GM12864 (cell line): ENCODE results near the gene FZR1.
A peak's percentile ranks its signal among the peaks of the same experiment; 100 is the strongest.

Experiments
- DNase-seq: peaks from one replicate; pipeline ENCODE4 v3.0.0-alpha.2; 2011; ENCODE audit warnings: low read depth
- H3K4me3 ChIP-seq: 2 replicates; pipeline ENCODE4 v1.5.1; 2011; ENCODE audit warnings: mild to moderate bottlenecking, low read depth, low read length, control low read depth
- TF ChIP-seq, protein P1 (sequence below): IDR thresholded peaks from 2 replicates; pipeline ENCODE4 v1.5.1; 2011; ENCODE audit warnings: low read depth, mild to moderate bottlenecking, moderate library complexity, low read length, control low read depth, inconsistent platforms; ENCODE audit errors: missing control alignments

Gene FZR1

GRCh38 chr19:3521104-3521445 is 15.0 kb downstream of the FZR1 start:
- no peak for DNase-seq

DNA sequence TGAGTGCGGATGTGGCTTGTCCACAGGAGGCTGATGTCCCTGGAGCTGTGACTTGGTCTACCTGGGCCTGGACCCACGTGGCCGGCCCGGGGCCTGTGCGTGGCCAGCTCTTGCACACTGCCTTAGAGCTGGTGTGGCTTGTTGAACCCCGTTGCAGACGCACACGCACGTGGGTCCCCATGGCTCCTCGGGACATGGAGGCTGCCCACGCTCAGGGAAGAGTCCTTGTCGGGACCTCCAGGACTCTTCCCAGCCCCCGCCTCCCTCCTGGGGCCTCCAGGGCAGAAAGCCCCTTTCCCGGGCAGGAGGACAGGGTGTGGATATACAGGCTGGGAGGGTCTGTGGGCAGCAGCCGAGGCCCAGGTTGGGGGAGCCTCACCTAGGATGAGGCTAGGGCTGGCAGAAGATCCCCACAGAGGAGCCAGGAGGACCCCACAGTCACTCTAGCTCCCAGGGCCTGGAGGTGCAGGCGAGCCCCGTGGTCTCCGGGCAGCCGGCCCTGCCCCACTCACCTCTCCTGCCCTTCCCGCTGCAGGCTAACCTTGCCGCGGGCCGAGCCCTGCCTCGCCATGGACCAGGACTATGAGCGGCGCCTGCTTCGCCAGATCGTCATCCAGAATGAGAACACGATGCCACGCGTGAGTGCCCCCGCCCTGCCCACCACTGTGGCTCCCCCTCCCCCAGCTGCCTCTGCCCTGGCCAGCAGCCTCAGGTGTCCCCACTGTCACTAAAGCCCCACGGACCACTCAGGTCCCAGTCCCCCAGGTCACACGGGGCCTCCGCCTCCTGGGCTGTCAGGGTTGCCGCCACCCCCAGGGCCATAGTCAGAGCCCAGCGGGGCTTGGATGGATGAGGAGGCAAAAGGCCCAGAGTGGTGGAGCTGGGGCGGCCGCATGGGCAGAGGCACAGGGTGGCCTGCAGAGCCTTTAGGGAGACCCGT is 16.6 kb downstream of the FZR1 start:
- DNase-seq = no peak
- H3K4me3 ChIP-seq = no peak overlapping the region
- TF ChIP-seq, protein P1, sequence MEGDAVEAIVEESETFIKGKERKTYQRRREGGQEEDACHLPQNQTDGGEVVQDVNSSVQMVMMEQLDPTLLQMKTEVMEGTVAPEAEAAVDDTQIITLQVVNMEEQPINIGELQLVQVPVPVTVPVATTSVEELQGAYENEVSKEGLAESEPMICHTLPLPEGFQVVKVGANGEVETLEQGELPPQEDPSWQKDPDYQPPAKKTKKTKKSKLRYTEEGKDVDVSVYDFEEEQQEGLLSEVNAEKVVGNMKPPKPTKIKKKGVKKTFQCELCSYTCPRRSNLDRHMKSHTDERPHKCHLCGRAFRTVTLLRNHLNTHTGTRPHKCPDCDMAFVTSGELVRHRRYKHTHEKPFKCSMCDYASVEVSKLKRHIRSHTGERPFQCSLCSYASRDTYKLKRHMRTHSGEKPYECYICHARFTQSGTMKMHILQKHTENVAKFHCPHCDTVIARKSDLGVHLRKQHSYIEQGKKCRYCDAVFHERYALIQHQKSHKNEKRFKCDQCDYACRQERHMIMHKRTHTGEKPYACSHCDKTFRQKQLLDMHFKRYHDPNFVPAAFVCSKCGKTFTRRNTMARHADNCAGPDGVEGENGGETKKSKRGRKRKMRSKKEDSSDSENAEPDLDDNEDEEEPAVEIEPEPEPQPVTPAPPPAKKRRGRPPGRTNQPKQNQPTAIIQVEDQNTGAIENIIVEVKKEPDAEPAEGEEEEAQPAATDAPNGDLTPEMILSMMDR = no peak

More at GRCh38 chr19:3521104-3521445, 15.0 kb downstream of the FZR1 start:
- TF ChIP-seq, protein P1 = no peak
- H3K4me3 ChIP-seq = no peak overlapping the region

DNA sequence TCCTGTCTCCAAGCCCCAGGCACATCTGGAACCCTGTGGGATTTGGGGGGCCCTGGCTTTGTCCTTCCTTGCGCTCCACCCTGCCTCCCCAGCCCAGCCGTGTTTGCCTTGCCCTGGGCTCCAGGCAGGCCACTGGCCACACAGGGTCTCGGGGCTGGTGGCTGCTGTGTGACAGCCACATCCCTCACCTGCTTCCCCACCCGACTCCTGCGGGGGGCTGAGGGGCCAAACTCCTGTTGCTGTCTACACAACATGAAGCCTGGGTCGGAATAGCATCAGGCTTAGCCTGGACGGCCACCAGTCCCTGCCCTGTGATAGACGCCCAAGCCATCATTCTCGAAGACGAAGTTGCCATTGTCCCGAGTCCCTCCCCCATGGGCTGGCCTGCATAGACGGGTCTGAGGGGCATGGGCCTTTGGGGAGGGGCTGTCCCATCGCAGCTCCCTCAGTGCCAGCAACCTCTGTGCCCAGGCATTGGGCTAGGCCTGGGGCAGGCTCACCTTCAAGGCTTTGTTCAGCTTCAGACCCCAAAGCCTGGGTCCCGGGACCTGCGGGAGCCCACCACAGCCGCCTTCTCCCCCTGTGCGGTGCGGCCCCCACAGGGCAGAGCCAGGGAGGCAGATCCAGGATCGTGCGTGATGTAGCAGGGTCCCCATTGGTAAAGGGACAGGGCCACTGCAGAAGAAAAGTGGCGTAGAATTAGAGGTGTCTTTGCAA is 17.4 kb downstream of the FZR1 start:
- TF ChIP-seq, protein P1 = no peak
- no peak for DNase-seq
- no peak overlapping the region for H3K4me3 ChIP-seq

- H3K4me3 ChIP-seq = no peak overlapping the region
- no peak for DNase-seq
- TF ChIP-seq, protein P1 = no peak
These were observed 18.1 kb downstream of the FZR1 start for GRCh38 chr19:3524078-3524842.

- no peak for DNase-seq
- TF ChIP-seq, protein P1 = no peak
- H3K4me3 ChIP-seq = no peak overlapping the region
These were observed 18.9 kb downstream of the FZR1 start for GRCh38 chr19:3524904-3525451.

DNA sequence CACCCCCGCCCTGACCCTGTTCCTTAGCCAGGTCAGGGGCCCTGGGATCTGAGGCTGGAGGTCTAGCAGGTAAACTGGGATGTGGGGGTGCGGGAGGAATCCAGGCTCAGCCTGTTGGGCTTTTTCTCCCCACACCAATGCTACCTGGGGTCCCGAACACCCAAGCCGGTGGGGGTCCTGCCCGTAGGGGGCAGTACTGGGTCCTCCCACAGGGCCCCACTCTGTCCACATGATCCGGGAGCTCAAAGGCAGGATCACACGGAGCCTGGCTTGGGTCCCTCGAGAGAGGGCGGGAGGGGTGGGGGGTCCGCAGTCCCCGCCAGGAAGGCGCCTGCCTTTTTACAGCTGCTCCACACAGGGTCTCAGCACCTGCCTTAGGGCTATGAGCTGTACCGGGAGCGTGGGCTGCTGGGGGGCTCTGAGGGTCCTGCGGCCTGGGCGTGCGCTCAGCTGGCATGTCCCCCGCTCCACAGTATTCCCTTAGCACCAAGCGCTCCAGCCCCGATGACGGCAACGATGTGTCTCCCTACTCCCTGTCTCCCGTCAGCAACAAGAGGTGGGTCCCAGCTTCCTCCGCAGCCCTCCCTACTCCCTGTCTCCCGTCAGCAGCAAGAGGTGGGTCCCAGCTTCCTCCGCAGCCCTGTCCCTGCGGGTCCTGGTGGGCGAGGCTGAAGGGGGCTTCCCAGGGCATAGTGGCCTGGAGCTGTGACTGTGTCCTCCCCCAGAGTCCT is 20.6 kb downstream of the FZR1 start:
- DNase-seq = no peak
- H3K4me3 ChIP-seq = no peak overlapping the region
- TF ChIP-seq, protein P1 = peak; percentile 16
